RWPE1 (cell line): Measurements from ENCODE around the gene HOXA7.

Source experiments
- CTCF ChIA-PET: fragments of 350-600 bp; sonication (Branson Sonifier 250); formaldehyde crosslinking; extraction: SDS; loops from one replicate; lab custom pipeline; 2021; lab: Yijun Ruan, JAX
- POLR2A ChIA-PET: fragments of 400-600 bp; formaldehyde crosslinking; extraction: SDS; loops from one replicate; lab custom pipeline; 2020; ENCODE audit warnings: antibody characterized with exemption; ENCODE audit not compliant: low non-redundant PET; lab: Yijun Ruan, JAX
- DNase-seq: peaks from one replicate; pipeline ENCODE4 v3.0.0; 2012; ENCODE audit warnings: low spot score
- H3K27ac ChIP-seq: fragments of 450-650 bp; 2 replicates; pipeline ENCODE4 v1.5.1; 2017
- TF ChIP-seq, protein P1 (sequence below): fragments of 450-650 bp; conservative IDR thresholded peaks from 2 replicates; pipeline ENCODE4 v1.5.1; 2017; ENCODE audit warnings: low read depth, mild to moderate bottlenecking

HOXA7 gene

GRCh38 chr7:27141923-27142579, 14.4 kb downstream of the HOXA7 start:
- TF ChIP-seq, protein P1, sequence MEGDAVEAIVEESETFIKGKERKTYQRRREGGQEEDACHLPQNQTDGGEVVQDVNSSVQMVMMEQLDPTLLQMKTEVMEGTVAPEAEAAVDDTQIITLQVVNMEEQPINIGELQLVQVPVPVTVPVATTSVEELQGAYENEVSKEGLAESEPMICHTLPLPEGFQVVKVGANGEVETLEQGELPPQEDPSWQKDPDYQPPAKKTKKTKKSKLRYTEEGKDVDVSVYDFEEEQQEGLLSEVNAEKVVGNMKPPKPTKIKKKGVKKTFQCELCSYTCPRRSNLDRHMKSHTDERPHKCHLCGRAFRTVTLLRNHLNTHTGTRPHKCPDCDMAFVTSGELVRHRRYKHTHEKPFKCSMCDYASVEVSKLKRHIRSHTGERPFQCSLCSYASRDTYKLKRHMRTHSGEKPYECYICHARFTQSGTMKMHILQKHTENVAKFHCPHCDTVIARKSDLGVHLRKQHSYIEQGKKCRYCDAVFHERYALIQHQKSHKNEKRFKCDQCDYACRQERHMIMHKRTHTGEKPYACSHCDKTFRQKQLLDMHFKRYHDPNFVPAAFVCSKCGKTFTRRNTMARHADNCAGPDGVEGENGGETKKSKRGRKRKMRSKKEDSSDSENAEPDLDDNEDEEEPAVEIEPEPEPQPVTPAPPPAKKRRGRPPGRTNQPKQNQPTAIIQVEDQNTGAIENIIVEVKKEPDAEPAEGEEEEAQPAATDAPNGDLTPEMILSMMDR: 0 out of 2 replicates have a peak, but pooled peaks have one; percentile 17
- CTCF ChIA-PET: interaction anchor here (0.6 to 3.7 kb wide), 10 partner anchors 9 to 1429 kb away, joined by 3 to 34 read pairs (median 4); partner anchors contain the start of gene HOXA4
- H3K27ac ChIP-seq: peak overlapping the region; percentile 90
- POLR2A ChIA-PET: no interaction called here
- no peak for DNase-seq

DNA sequence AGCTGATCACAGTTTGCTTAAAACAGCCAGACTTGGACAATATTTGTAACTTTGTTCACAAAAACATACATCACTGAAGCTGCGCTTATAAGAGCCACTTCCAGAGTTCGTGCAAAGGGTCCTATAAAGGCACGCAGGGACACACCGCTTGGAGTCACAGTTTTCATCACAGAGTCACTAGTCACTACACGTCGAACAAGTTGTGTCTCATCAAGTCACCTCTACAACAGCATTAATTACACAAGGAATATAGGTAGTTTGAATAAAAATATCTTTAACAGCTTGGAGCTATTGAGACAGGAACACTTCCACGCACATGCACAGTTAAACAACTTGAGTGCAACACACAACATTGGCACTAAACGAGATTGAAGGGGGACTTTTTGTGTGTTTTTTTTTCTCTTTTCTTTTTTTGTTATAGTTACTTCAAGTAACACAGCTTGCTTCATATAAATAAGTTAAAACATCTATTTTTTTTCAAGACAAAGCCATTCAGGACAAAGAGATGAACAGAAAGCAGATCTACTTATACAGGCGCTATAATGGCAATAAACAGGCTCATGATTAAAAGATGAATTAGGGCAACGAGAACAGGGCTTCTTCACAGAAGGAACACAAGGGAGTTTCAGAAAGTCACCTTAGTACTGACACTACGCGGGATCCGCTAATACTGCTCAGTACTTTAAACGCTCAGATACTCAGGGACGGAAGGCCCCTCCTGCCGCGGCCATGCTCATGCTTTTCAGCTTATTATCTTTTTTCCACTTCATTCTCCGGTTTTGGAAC, 15.1 kb downstream of the HOXA7 start:
- H3K27ac ChIP-seq: peak overlapping the region; percentile 90
- no peak for DNase-seq
- CTCF ChIA-PET: interaction anchor here (0.5 to 2.3 kb wide), 13 partner anchors 9 to 1429 kb away, joined by 3 to 10 read pairs (median 4); partner anchors contain the start of gene HOXA4
- TF ChIP-seq, protein P1: no peak
- POLR2A ChIA-PET: interaction anchor here (0.5 kb wide), 1 partner anchor 282 kb away, joined by 5 read pairs; no protein-coding TSS in a partner anchor

DNA sequence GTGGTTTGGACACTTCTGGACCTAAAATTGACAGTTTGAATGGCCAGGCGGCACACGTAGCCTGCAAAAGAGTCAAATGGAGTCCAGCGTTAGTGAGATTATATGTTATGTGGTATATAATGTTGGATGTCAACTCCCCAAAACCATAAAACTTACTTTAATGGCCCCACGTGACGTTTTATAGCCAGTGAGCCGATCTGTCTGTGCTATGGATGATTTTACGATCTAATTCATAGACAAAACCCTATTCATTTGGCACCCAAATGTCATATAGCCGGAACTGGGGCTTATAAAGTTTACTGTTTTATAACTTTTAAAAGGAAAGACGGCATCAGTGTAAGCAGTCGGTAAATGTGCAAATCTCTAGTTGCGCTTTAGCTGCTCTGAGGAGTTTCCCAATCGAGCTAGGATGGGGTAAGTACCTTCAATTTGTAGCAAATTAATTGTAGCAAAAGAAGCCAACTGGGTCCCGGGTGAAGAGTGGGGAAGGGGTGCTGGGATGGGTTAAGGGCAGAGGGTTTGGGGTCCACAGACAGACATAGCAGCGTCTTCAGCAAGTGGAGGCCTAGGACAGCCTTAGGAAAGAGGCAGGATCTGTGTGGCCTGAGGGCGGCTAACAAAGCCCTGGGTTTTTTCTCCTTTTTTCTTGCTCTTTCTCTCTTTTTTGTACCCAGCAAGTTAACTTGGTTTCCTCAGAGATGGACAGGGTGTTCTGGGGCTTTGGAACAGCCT, 16.2 kb downstream of the HOXA7 start:
- no peak for DNase-seq
- peak overlapping the region; percentile 84 for H3K27ac ChIP-seq
- CTCF ChIA-PET: interaction anchor here (0.6 to 2.3 kb wide), 6 partner anchors 42 to 768 kb away, joined by 3 to 10 read pairs (median 4); no protein-coding TSS in a partner anchor
- TF ChIP-seq, protein P1: no peak
- POLR2A ChIA-PET: no interaction called here

GRCh38 chr7:27139334-27140125, 16.9 kb downstream of the HOXA7 start:
- CTCF ChIA-PET: interaction anchor here (0.6 kb wide), 3 partner anchors 8 to 767 kb away, joined by 3 to 7 read pairs (median 4); no protein-coding TSS in a partner anchor
- H3K27ac ChIP-seq: peak overlapping the region; percentile 84
- TF ChIP-seq, protein P1: no peak
- POLR2A ChIA-PET: no interaction called here
- no peak for DNase-seq

GRCh38 chr7:27138985-27139333, 17.5 kb downstream of the HOXA7 start:
- peak overlapping the region; percentile 84 for H3K27ac ChIP-seq
- no peak for DNase-seq
- CTCF ChIA-PET: interaction anchor here (0.6 kb wide), 2 partner anchors 8 to 41 kb away, joined by 3 to 7 read pairs; no protein-coding TSS in a partner anchor
- TF ChIP-seq, protein P1: no peak
- POLR2A ChIA-PET: no interaction called here
